ENCODE measurements around the gene HACD3. TPM values are rescaled to one million over a fixed set of nuclear protein-coding genes. Genes with fewer than 3 reads are reported as not detected.

The HACD3 gene
- total and polyA plus RNA-seq, 2 donors (not counting 1 experiment from before 2014, with no cell fraction given), result 4.5 to 18.8 TPM

DNA sequence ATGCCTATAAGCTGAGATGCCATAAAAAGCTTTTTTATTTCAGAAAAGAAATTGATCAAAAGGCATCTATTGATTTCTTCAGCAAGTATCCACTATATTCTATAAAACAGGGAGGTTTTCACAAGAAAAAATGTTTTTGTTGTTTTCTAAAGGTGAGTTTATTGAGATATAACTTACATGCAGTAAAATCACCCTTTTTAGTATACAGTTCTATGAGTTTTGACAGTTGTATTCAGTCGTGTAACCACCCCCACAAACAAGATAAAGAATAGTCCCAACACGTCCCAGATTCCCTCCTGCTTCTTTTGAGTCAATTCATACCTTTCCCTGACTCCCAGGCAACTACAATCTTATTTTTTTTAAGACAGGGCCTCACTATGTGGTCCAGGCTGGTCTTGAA is 72.9 kb downstream of the HACD3 start:
- Histone ChIP-seq H3K79me2 (ENCODE audit: control insufficient read depth, insufficient read depth, low read length) (no peaks in the 10 kb centered on the region), H3K9ac (ENCODE audit: low read length) (no peak overlapping the region), H3K4me3 (ENCODE audit: control extremely low read depth in 1 of 5, extremely low read depth in 1 of 5, insufficient read depth in 1 of 5, low read depth in 2 of 5, low read length in 4 of 5) (no peak overlapping the region), H3K4me1 (ENCODE audit: control insufficient read depth in 2 of 2, insufficient read depth in 2 of 2, low read length in 2 of 2) (no peaks in the 10 kb centered on the region), H4K20me1 (ENCODE audit: control insufficient read depth, insufficient read depth, low read length, poor library complexity, severe bottlenecking) (no peaks in the 10 kb centered on the region), H3K9me3 (ENCODE audit: control extremely low read depth in 1 of 3, control insufficient read depth in 2 of 3, insufficient read depth in 1 of 3, low read length in 2 of 3) (no peaks in the 10 kb centered on the region), H3K27me3 (replicated peaks in 1 of 4; ENCODE audit: control extremely low read depth in 1 of 4, control insufficient read depth in 3 of 4, insufficient read depth in 4 of 4, low read length in 3 of 4) (no peaks in the 10 kb centered on the region), H3K27ac (ENCODE audit: low read length in 2 of 2) (no peak overlapping the region), H3K4me2 (replicated peaks; ENCODE audit: low read depth, low read length, poor library complexity, severe bottlenecking) (no peak overlapping the region), H2AFZ (ENCODE audit: insufficient read depth, low read depth, low read length, poor library complexity, severe bottlenecking) (no peak overlapping the region), H3K36me3 (replicated peaks in 1 of 2; ENCODE audit: control extremely low read depth in 1 of 2, control insufficient read depth in 1 of 2, extremely low read depth in 1 of 2, insufficient read depth in 2 of 2, low read length in 1 of 2) (peaks cover 2 to 29% of the 10 kb centered on the region in 2 experiments)
- ATAC-seq (ENCODE audit: low read depth) (no peak), DNase-seq (no peak)
- 94% methylated on average over 2 of the region's 2 CpGs for WGBS (ENCODE audit: insufficient coverage)
- ChIA-PET POLR2A (interaction anchor here (0.6 kb wide), 1 partner anchor 184 kb away, joined by 3 read pairs; no protein-coding TSS in a partner anchor), CTCF (no interaction called here)
- no peaks in the 10 kb centered on the region for H3K27me3 Mint-ChIP-seq
- no peak overlapping the region for H3K27ac Mint-ChIP-seq
- H3K9me3 Mint-ChIP-seq (ENCODE audit: insufficient read depth), result no peaks in the 10 kb centered on the region
- H3K4me3 Mint-ChIP-seq, result no peak overlapping the region
- no peak for TF ChIP-seq EZH2 (IDR thresholded peaks at IDR 0.05; ENCODE audit: borderline replicate concordance, insufficient read depth, low read depth, low read length, poor library complexity, severe bottlenecking)
- TF ChIP-seq, protein P1, sequence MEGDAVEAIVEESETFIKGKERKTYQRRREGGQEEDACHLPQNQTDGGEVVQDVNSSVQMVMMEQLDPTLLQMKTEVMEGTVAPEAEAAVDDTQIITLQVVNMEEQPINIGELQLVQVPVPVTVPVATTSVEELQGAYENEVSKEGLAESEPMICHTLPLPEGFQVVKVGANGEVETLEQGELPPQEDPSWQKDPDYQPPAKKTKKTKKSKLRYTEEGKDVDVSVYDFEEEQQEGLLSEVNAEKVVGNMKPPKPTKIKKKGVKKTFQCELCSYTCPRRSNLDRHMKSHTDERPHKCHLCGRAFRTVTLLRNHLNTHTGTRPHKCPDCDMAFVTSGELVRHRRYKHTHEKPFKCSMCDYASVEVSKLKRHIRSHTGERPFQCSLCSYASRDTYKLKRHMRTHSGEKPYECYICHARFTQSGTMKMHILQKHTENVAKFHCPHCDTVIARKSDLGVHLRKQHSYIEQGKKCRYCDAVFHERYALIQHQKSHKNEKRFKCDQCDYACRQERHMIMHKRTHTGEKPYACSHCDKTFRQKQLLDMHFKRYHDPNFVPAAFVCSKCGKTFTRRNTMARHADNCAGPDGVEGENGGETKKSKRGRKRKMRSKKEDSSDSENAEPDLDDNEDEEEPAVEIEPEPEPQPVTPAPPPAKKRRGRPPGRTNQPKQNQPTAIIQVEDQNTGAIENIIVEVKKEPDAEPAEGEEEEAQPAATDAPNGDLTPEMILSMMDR (IDR thresholded peaks at IDR 0.05), result no peak
- intact Hi-C loops (cut with micrococcal nuclease), result no loop called here
- H3K4me1 Mint-ChIP-seq, result peaks cover 3% of the 10 kb centered on the region

DNA sequence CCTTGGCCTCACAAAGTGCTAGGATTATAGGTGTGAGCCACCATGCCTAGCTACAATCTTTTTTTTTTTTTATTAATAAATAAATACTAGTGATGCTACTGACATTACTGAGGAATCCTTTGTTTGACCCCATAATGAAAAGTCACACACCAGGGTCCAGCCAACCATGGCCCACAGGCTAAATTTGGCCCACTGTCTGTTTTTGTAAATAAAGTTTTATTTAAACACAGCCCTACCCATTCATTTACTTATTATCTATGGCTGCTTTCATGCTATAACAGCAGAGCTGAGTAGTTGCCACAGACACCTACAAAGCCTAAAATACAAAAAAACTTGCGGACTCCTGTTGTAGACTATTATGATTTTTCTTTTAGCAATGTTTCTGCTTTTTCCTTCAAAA is 73.3 kb downstream of the HACD3 start:
- no peaks in the 10 kb centered on the region for H3K9me3 Mint-ChIP-seq (ENCODE audit: insufficient read depth)
- Histone ChIP-seq H3K4me3 (ENCODE audit: control extremely low read depth in 1 of 5, extremely low read depth in 1 of 5, insufficient read depth in 1 of 5, low read depth in 2 of 5, low read length in 4 of 5) (no peak overlapping the region), H4K20me1 (ENCODE audit: control insufficient read depth, insufficient read depth, low read length, poor library complexity, severe bottlenecking) (no peaks in the 10 kb centered on the region), H3K27ac (ENCODE audit: low read length in 2 of 2) (no peak overlapping the region), H3K9me3 (ENCODE audit: control extremely low read depth in 1 of 3, control insufficient read depth in 2 of 3, insufficient read depth in 1 of 3, low read length in 2 of 3) (no peaks in the 10 kb centered on the region), H3K9ac (ENCODE audit: low read length) (no peak overlapping the region), H3K4me2 (replicated peaks; ENCODE audit: low read depth, low read length, poor library complexity, severe bottlenecking) (no peak overlapping the region), H3K79me2 (ENCODE audit: control insufficient read depth, insufficient read depth, low read length) (no peaks in the 10 kb centered on the region), H3K36me3 (replicated peaks in 1 of 2; ENCODE audit: control extremely low read depth in 1 of 2, control insufficient read depth in 1 of 2, extremely low read depth in 1 of 2, insufficient read depth in 2 of 2, low read length in 1 of 2) (peaks cover 2 to 25% of the 10 kb centered on the region in 2 experiments), H3K4me1 (ENCODE audit: control insufficient read depth in 2 of 2, insufficient read depth in 2 of 2, low read length in 2 of 2) (no peaks in the 10 kb centered on the region), H2AFZ (ENCODE audit: insufficient read depth, low read depth, low read length, poor library complexity, severe bottlenecking) (no peak overlapping the region), H3K27me3 (replicated peaks in 1 of 4; ENCODE audit: control extremely low read depth in 1 of 4, control insufficient read depth in 3 of 4, insufficient read depth in 4 of 4, low read length in 3 of 4) (no peaks in the 10 kb centered on the region)
- H3K4me1 Mint-ChIP-seq, result peaks cover 4% of the 10 kb centered on the region
- no CpG with 5 or more reads among the region's 1 CpG for WGBS (ENCODE audit: insufficient coverage)
- no peak overlapping the region for H3K4me3 Mint-ChIP-seq
- H3K27ac Mint-ChIP-seq, result no peak overlapping the region
- DNase-seq (no peak), ATAC-seq (ENCODE audit: low read depth) (no peak)
- ChIA-PET CTCF (no interaction called here), POLR2A (interaction anchor here (0.6 kb wide), 1 partner anchor 184 kb away, joined by 3 read pairs; no protein-coding TSS in a partner anchor)
- intact Hi-C loops (cut with micrococcal nuclease), result no loop called here
- H3K27me3 Mint-ChIP-seq, result no peaks in the 10 kb centered on the region
- TF ChIP-seq, protein P1 (IDR thresholded peaks at IDR 0.05), result no peak
- TF ChIP-seq EZH2 (IDR thresholded peaks at IDR 0.05; ENCODE audit: borderline replicate concordance, insufficient read depth, low read depth, low read length, poor library complexity, severe bottlenecking), result no peak

Data from B cell (primary cell).